Measurements from ENCODE around the gene RNF111.
"Not testable (repeated sequence)": the region's sequence is repeated elsewhere in the genome, so short reads cannot be mapped to it uniquely, and the experiment has no call there.

The RNF111 gene

GRCh38 chr15:58987491-58988005 is at the start of gene RNF111:
Gene RNF111 (plus strand): TSS chr15:58987663. CDS start chr15:59030823, 43,160 bp downstream.
- peak; percentile 92 for DNase-seq

DNA sequence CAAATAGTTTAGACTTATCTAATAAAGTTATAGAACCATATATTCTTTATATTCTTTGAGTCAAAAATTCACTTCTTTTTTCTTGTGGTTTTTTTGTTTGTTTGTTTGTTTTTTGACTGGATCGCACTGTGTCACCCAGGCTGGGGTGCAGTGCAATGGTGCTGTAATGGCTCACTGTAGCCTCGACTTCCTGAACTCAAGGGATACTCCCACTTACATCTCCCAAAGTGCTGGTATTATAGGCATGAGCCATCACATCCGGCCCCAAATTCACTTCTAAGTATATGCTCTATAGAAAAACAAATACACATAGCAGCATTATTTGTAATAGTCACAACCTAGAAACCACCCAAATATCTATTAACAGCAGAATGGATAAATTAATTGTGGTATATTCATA is 40.3 kb upstream of the RNF111 start:
- no peak for DNase-seq

GRCh38 chr15:58951388-58952007 is 36.0 kb upstream of the RNF111 start:
- no peak for DNase-seq

- DNase-seq: no peak
These were observed 34.7 kb upstream of the RNF111 start for GRCh38 chr15:58952751-58953150.

GRCh38 chr15:58957101-58957973 is 30.1 kb upstream of the RNF111 start:
- peak; percentile 58 for DNase-seq

- no peak for DNase-seq
These were observed 28.7 kb upstream of the RNF111 start for GRCh38 chr15:58958811-58959210.

GRCh38 chr15:58962136-58962535 is 25.3 kb upstream of the RNF111 start:
- no peak for DNase-seq

DNA sequence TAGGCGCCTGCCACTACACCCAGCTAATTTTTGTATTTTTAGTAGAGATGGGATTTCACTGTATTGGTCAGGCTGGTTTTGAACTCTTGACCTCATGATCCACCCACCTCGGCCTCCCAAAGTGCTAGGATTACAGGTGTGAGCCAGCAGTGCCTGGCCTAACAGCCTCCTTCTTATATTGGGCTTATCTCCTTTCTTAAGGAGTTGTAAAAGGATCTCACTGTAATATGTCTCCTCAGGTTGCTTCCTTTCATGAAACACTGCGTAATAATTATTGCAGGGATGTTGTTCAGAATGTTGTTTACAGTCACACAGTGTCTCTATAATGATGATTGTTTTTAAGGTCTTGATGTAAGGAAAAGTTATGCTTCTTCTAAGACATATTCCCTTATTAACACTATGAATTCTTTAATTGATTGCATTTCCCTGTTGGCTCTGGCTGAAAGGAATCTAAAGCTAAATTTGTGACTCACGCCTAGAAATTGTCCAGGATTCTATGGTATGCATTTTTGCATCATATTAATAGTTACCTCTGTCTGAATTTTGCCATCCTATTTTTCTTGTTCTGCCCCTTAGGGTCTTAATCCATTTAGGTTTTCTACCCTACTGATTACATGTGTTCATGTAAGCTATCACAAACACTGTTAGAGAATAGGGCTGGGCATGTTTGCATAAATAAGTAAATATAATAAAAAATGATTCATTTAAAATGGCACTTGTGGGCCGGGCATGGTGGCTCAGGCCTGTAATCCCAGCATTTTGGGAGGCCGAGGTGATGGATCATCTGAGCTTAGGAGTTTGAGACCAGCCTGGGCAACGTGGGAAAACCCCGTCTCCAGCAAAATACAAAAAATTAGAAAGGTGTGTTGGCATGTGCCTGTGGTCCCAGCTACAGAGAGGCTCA is 24.5 kb upstream of the RNF111 start:
- DNase-seq: no peak

DNA sequence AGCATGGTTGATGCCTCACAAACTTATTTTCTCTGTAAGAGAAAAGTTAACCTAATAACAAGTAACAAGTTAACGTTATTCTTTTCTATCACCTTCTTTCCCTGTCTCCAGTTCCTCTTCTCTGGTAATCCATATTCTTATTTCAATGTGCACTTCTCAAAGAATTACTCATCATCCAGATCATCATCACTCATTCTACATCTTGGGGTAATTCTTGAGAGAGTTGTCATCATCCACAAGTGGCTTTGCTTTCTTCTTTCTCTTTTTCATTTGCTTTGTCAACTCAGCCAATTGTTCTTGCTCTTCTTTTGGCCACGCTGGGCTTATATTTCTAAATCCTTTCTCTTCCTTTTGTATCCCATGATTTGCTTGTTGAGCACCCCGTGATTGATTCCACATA is 20.8 kb upstream of the RNF111 start:
- DNase-seq: no peak

GRCh38 chr15:58967479-58967878 is 20.0 kb upstream of the RNF111 start:
- DNase-seq: no peak

DNA sequence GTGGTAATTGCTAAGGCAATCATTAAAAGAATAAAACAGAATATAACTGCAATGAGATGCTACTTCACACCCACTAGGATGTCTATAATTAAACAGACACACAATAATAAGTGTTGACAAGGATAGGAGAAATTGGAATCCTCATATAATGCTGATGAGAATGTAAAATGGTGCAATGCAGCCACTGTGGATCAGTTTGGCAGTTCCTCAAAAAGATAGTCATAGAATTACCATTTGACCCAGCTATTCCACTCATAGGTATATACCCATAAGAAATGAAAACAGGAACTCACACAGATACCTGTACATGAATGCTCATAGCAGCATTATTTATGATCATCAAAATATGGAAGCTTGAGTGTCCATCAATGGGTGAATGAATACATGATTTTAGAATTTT is 9.6 kb upstream of the RNF111 start:
- no peak for DNase-seq

- DNase-seq: peak; percentile 10
These were observed 7.0 kb upstream of the RNF111 start for GRCh38 chr15:58980351-58980939.

DNA sequence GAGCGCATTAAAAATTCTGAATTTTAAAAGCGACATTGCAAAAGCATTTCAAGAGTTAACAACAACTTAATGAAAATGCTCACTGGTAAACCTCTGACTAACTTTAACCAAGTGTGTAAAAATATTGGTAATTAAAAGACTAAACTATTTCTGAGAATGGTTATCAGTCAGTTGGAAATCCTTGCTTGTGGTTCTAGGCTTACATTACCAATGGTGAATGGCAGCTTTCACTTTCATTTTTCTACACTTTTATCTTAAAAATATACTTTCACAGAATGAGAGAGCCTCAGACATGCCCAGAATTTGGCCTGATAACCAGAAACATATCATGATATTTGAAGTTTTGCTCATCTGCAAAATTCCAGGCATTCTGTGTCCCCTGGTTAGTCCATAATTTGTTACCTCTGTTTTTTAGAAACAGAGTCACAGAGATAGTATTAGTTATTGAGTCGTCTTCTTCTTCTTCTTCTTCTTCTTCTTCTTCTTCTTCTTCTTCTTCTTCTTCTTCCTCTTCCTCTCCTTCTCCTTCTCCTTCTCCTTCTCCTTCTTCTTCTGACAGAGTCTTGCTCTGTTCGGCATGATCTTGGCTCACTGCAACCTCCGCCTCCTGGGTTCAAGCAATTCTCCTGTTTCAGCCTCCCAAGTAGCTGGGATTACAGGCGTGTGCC is 5.5 kb upstream of the RNF111 start:
- DNase-seq: no peak

DNA sequence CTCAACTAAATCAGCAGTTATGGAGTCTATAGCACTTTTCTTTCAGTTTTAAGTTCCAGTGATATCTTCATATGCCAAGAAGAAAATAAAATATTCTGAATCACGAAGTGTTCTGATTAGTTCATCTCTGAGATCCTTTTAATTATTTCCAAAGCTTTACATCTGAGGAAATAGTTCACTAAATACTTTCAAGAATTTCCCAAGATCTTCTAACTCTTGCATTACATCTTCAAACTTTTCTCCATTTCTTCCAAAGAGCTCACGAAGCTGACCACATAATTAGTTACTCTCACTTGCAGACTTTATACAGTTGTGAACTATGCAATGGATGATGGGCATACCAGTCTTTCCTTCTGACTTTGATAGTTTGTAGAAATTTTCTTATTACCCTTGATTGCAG is 4.2 kb upstream of the RNF111 start:
- DNase-seq: no peak

DNA sequence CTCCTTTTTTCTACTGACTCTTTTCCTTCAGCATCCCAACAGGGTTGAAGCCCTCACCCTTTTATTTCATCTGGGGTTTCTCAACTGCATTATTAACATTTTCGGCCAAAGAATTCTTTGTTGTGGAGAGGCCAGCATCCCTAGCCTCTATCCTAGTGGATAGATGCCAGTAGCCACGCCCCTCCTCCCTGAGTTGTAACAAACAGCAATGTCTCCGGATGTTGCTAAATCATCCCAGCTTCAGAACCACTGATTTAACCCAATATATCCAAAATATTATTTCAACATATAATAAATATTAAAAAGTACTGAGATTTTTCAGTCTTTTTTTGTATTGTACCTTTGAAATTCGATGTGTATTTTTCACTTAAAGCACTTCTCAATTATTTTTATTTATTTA is 2.0 kb upstream of the RNF111 start:
- DNase-seq: no peak

GRCh38 chr15:58987036-58987435 is 427 bp upstream of the RNF111 start:
- DNase-seq: no peak

GRCh38 chr15:58988006-58988785 is 733 bp downstream of the RNF111 start:
- no peak for DNase-seq

- DNase-seq: no peak
These were observed 4.7 kb downstream of the RNF111 start for GRCh38 chr15:58992181-58992580.

GRCh38 chr15:58994906-58995453 is 7.5 kb downstream of the RNF111 start:
- DNase-seq: no peak

DNA sequence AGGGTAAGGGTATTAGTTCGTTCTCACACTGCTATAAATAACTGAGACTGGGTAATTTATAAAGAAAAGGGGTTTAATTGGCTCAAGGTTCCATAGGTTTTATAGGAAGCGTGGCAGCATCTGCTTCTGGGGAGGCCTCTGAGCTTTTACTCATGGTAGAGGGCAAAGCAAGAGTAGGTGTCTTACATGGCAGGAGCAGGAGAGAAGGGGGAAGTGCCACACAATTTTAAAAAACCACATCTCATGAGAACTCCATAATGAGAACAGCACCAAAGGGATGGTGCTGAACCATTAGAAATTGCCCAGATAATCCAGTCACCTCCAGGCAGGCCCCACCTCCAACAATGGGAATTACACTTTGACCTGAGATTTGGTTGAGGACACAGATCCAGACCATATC is 12.2 kb downstream of the RNF111 start:
- DNase-seq: no peak

DNA sequence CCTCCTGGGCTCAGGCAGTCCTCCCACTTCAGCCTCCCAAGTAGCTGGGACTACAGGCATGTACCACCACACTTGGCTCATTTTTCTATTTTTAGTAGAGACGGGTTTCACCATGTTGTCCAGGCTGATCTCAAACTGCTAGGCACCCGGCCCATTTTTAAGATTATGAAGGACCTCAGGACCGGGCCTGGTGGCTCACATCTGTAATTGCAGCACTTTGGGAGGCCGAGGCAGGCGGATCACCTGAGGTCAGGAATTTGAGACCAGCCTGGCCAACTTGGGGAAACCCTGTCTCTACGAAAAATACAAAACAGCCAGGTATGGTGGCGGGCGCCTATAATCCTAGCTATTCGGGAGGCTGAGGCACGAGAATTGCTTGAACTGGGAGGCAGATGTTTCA is 12.8 kb downstream of the RNF111 start:
- not testable (repeated sequence) for DNase-seq

Measured in NCI-H1694 (cell line).